ENCODE results near the gene FAM227B. TPM values are rescaled to one million over a fixed set of nuclear protein-coding genes. Genes with fewer than 3 reads are reported as not detected.

Gene FAM227B
- total RNA-seq, 4 donors from 2014 or later: 13.3 to 16.7 (median 15.2) TPM

DNA sequence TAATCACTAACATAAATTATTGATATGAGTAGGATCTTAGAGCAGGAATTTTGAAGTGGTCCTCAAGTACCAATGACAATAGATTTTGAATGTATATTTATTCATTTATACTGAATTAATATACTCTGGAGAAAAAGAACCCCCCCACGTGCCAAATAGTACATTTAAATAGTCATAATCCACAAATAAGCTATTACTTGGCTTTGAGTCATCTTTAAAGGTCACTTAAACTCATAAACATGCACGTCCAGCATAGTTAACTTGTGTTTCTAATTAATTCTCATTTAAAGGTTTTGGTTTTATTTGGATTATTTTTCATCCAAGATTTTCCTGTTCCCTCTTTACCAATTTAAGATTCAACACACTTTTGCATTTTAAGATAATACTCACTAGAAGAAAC lies 162.5 kb downstream of the FAM227B start:
- H3K4me3 ChIP-seq (replicated peaks in 1 of 3): no peak overlapping the region
- H3K27ac ChIP-seq: no peak overlapping the region
- 48 to 56% methylated on average over 2 of the region's 2 CpGs for WGBS, 2 donors
- intact Hi-C loops (cut with DNase I): no loop called here
- no peaks in the 10 kb centered on the region for H3K4me1 ChIP-seq
- no peak for DNase-seq
- TF ChIP-seq, protein P1, sequence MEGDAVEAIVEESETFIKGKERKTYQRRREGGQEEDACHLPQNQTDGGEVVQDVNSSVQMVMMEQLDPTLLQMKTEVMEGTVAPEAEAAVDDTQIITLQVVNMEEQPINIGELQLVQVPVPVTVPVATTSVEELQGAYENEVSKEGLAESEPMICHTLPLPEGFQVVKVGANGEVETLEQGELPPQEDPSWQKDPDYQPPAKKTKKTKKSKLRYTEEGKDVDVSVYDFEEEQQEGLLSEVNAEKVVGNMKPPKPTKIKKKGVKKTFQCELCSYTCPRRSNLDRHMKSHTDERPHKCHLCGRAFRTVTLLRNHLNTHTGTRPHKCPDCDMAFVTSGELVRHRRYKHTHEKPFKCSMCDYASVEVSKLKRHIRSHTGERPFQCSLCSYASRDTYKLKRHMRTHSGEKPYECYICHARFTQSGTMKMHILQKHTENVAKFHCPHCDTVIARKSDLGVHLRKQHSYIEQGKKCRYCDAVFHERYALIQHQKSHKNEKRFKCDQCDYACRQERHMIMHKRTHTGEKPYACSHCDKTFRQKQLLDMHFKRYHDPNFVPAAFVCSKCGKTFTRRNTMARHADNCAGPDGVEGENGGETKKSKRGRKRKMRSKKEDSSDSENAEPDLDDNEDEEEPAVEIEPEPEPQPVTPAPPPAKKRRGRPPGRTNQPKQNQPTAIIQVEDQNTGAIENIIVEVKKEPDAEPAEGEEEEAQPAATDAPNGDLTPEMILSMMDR (IDR thresholded peaks at IDR 0.05): no peak
- TF ChIP-seq POLR2A (IDR thresholded peaks at IDR 0.05): no peak
- no peaks in the 10 kb centered on the region for H3K9me3 ChIP-seq
- H3K36me3 ChIP-seq: no peaks in the 10 kb centered on the region
- H3K27me3 ChIP-seq: no peaks in the 10 kb centered on the region

DNA sequence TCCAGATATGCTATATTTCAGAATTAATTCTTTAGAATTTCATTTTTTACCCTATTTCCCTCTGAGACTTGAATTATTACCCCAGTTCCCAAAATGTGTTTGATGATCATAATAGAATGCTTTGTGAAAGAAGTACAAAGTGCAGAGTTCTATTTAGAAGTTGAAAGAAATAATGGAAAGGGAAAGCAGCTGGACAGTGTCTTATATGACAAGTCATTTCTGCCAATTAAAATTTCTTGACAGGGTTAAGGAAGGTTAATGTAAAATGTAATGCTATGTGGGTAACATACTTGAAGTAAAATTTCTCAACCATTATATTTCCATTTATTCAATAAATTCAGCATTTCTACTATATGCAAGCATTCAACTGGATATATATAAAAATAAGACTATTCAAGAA lies 164.5 kb downstream of the FAM227B start:
- Histone ChIP-seq H3K9me3 (no peaks in the 10 kb centered on the region), H3K4me3 (replicated peaks in 1 of 3) (no peak overlapping the region), H3K27me3 (no peaks in the 10 kb centered on the region), H3K4me1 (no peaks in the 10 kb centered on the region), H3K27ac (no peak overlapping the region), H3K36me3 (no peaks in the 10 kb centered on the region)
- DNase-seq: no peak
- intact Hi-C loops (cut with DNase I): no loop called here
- TF ChIP-seq, protein P1 (IDR thresholded peaks at IDR 0.05): no peak
- no peak for TF ChIP-seq POLR2A (IDR thresholded peaks at IDR 0.05)

DNA sequence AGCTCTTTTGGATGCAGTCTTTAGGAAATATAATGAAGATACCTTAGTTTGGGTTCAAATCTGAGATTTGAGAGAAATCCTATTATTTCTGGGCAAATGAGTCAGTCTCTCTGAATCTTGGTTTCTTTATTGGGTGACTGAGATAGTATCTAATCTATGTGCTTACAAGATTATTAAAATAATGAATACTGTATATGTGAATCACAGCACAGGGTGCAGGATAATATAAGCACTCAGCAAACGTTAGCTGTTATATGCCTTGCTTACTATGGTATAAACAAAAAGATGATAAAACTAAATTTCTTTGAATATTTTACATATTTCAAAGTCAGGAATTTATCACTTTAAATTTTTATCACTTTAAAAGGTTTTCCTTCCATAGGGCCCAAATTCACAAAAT lies 168.0 kb downstream of the FAM227B start:
- Histone ChIP-seq H3K9me3 (no peaks in the 10 kb centered on the region), H3K27ac (no peak overlapping the region), H3K4me3 (replicated peaks in 1 of 3) (no peak overlapping the region), H3K27me3 (no peaks in the 10 kb centered on the region), H3K4me1 (no peaks in the 10 kb centered on the region), H3K36me3 (no peaks in the 10 kb centered on the region)
- intact Hi-C loops (cut with DNase I): no loop called here
- no peak for TF ChIP-seq POLR2A (IDR thresholded peaks at IDR 0.05)
- TF ChIP-seq, protein P1 (IDR thresholded peaks at IDR 0.05): no peak
- no peak for DNase-seq
- WGBS, 2 donors: 90 to 96% methylated on average over 1 of the region's 1 CpG

DNA sequence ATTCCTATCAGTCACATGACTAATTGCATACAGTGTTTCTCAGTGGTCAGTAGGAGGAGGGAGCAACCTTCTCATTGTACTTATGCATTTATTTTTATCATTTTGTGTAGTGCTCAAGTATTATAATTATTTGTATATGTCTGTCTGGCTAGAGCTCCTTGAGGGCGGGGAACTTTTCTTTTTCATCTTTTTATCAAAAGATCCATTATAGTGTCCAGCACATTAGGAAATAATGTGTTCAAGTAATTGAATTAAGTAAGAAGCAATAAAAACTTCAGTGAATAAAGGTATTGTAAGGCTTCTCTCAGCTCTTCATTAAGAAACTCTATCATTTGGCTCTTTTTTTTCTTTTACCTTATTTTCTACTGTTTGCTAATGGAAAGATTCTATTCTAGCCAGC lies 178.8 kb downstream of the FAM227B start:
- DNase-seq: no peak
- Histone ChIP-seq H3K4me3 (replicated peaks in 1 of 3) (no peak overlapping the region), H3K27me3 (no peaks in the 10 kb centered on the region), H3K9me3 (no peaks in the 10 kb centered on the region), H3K36me3 (no peaks in the 10 kb centered on the region), H3K4me1 (peaks cover 20 to 28% of the 10 kb centered on the region in 2 donors), H3K27ac (no peak overlapping the region)
- 98 to 99% methylated on average over 1 of the region's 1 CpG for WGBS, 2 donors
- no peak for TF ChIP-seq POLR2A (IDR thresholded peaks at IDR 0.05)
- TF ChIP-seq, protein P1 (IDR thresholded peaks at IDR 0.05): no peak
- intact Hi-C loops (cut with DNase I): no loop called here

DNA sequence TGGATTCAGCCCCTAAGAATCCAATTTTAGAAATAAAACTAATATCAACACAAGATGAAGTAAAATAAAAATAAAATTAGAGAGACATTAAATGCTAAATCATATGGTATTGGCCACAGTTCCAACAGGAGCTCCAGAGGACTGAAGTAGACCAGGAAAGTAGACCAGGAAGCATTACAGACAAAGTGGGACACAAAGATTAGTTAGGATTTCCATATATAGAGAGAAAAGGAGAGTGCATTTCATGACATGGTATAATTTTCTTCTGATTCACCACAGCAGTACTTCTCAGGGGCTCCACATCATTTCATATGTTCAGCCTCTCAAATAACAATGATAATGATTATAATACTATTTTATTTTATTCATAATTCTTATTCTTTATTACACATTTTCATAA lies 179.3 kb downstream of the FAM227B start:
- H3K27ac ChIP-seq: no peak overlapping the region
- H3K36me3 ChIP-seq: no peaks in the 10 kb centered on the region
- TF ChIP-seq POLR2A (IDR thresholded peaks at IDR 0.05): no peak
- TF ChIP-seq, protein P1 (IDR thresholded peaks at IDR 0.05): no peak
- intact Hi-C loops (cut with DNase I): no loop called here
- no peaks in the 10 kb centered on the region for H3K9me3 ChIP-seq
- H3K4me1 ChIP-seq: peaks cover 24 to 33% of the 10 kb centered on the region in 2 donors
- H3K27me3 ChIP-seq: no peaks in the 10 kb centered on the region
- no peak for DNase-seq
- H3K4me3 ChIP-seq (replicated peaks in 1 of 3): no peak overlapping the region

Data from thyroid gland (tissue), 4 donors.